ENCODE data around the gene CD81. TPM values are rescaled to one million over a fixed set of nuclear protein-coding genes. Genes with fewer than 3 reads are reported as not detected.

CD81 gene
- total RNA-seq, 3 donors from 2014 or later: 311 to 770 (median 330) TPM

GRCh38 chr11:2389377-2390026 lies 12.4 kb downstream of the CD81 start:
- Histone ChIP-seq H3K36me3 (no peaks in the 10 kb centered on the region), H3K9me3 (no peaks in the 10 kb centered on the region), H3K4me3 (peak overlapping the region in 1 of 3 donors; percentile 15), H3K27me3 (no peaks in the 10 kb centered on the region), H3K27ac (peak overlapping the region; percentile 69 to 85), H3K4me1 (peaks cover 34 to 56% of the 10 kb centered on the region in 2 donors)
- intact Hi-C loops (cut with DNase I; ENCODE audit: low total_unique reads): no loop called here
- TF ChIP-seq POLR2AphosphoS5 (IDR thresholded peaks at IDR 0.05): no peak
- TF ChIP-seq CTCF (IDR thresholded peaks at IDR 0.05): no peak
- no peak for TF ChIP-seq POLR2A (IDR thresholded peaks at IDR 0.05)
- DNase-seq (ENCODE audit: low spot score in 2 of 2): no peak

- Histone ChIP-seq H3K4me3 (peak overlapping the region in 1 of 3 donors; percentile 25), H3K27me3 (no peaks in the 10 kb centered on the region), H3K27ac (peak overlapping the region; percentile 69 to 85), H3K4me1 (peaks cover 30 to 50% of the 10 kb centered on the region in 2 donors), H3K36me3 (no peaks in the 10 kb centered on the region), H3K9me3 (no peaks in the 10 kb centered on the region)
- TF ChIP-seq POLR2AphosphoS5 (IDR thresholded peaks at IDR 0.05) (peak in 2 of 3 donors; percentile 18 to 43), POLR2A (IDR thresholded peaks at IDR 0.05) (no peak), CTCF (IDR thresholded peaks at IDR 0.05) (no peak)
- intact Hi-C loops (cut with DNase I; ENCODE audit: low total_unique reads): no loop called here
- peak in 1 of 2 donors; percentile 65 for DNase-seq (ENCODE audit: low spot score in 2 of 2)
Measured at GRCh38 chr11:2390091-2390724, 13.1 kb downstream of the CD81 start.

- no peaks in the 10 kb centered on the region for H3K9me3 ChIP-seq
- no peaks in the 10 kb centered on the region for H3K27me3 ChIP-seq
- DNase-seq (ENCODE audit: low spot score in 2 of 2): no peak
- peaks cover 30 to 48% of the 10 kb centered on the region in 2 donors for H3K4me1 ChIP-seq
- intact Hi-C loops (cut with DNase I; ENCODE audit: low total_unique reads): no loop called here
- TF ChIP-seq POLR2AphosphoS5 (IDR thresholded peaks at IDR 0.05): no peak
- H3K4me3 ChIP-seq: peak overlapping the region in 1 of 3 donors; percentile 25
- no peaks in the 10 kb centered on the region for H3K36me3 ChIP-seq
- H3K27ac ChIP-seq: peak overlapping the region; percentile 69 to 85
Measured at GRCh38 chr11:2390725-2391151, 13.6 kb downstream of the CD81 start.

- Histone ChIP-seq H3K27me3 (no peaks in the 10 kb centered on the region), H3K36me3 (no peaks in the 10 kb centered on the region), H3K4me3 (peak overlapping the region in 1 of 3 donors; percentile 25), H3K4me1 (peaks cover 24 to 42% of the 10 kb centered on the region in 2 donors), H3K9me3 (no peaks in the 10 kb centered on the region), H3K27ac (peak overlapping the region; percentile 69 to 85)
- intact Hi-C loops (cut with DNase I; ENCODE audit: low total_unique reads): no loop called here
- no peak for DNase-seq (ENCODE audit: low spot score in 2 of 2)
- TF ChIP-seq CTCF (IDR thresholded peaks at IDR 0.05) (no peak), POLR2AphosphoS5 (IDR thresholded peaks at IDR 0.05) (no peak), POLR2A (IDR thresholded peaks at IDR 0.05) (no peak)
Measured at GRCh38 chr11:2391181-2391975, 14.3 kb downstream of the CD81 start.

GRCh38 chr11:2392241-2392959 lies 15.3 kb downstream of the CD81 start:
- Histone ChIP-seq H3K36me3 (peaks cover 6% of the 10 kb centered on the region), H3K27me3 (no peaks in the 10 kb centered on the region), H3K4me3 (no peak overlapping the region), H3K9me3 (no peaks in the 10 kb centered on the region), H3K4me1 (peaks cover 14 to 32% of the 10 kb centered on the region in 2 donors), H3K27ac (peak overlapping the region; percentile 35 to 85)
- DNase-seq (ENCODE audit: low spot score in 2 of 2): no peak
- TF ChIP-seq CTCF (IDR thresholded peaks at IDR 0.05) (no peak), POLR2AphosphoS5 (IDR thresholded peaks at IDR 0.05) (no peak), POLR2A (IDR thresholded peaks at IDR 0.05) (no peak)
- intact Hi-C loops (cut with DNase I; ENCODE audit: low total_unique reads): no loop called here
